GM21528 (cell line): ENCODE results near the gene SLCO1B3.
"Not testable (repeated sequence)": the region's sequence is repeated elsewhere in the genome, so short reads cannot be mapped to it uniquely, and the experiment has no call there.

ENCODE experiments used
- ATAC-seq: cut with Tn5 transposase; IDR thresholded peaks from one replicate; pipeline ENCODE4 v1.9.1; 2021; ENCODE audit warnings: mild to moderate bottlenecking, moderate library complexity; ENCODE audit not compliant: unreplicated experiment, low FRiP score

The SLCO1B3 gene

GRCh38 chr12:20810487-20810886, at the start of gene SLCO1B3:
Gene SLCO1B3, plus strand, starts transcription at chr12:20810705. Its CDS starts 5,034 bp downstream, at chr12:20815739.
- no peak for ATAC-seq

- no peak for ATAC-seq
These were observed 33.1 kb upstream of the SLCO1B3 start for GRCh38 chr12:20777420-20777819.

- no peak for ATAC-seq
These were observed 31.5 kb upstream of the SLCO1B3 start for GRCh38 chr12:20778969-20779368.

- not testable (repeated sequence) for ATAC-seq
These were observed 30.5 kb upstream of the SLCO1B3 start for GRCh38 chr12:20779971-20780370.

GRCh38 chr12:20783796-20784357, 26.6 kb upstream of the SLCO1B3 start:
- not testable (repeated sequence) for ATAC-seq

- ATAC-seq: no peak
These were observed 17.5 kb upstream of the SLCO1B3 start for GRCh38 chr12:20792971-20793370.

- no peak for ATAC-seq
These were observed 12.0 kb upstream of the SLCO1B3 start for GRCh38 chr12:20798554-20798953.

GRCh38 chr12:20800160-20800559, 10.3 kb upstream of the SLCO1B3 start:
- no peak for ATAC-seq

- ATAC-seq: no peak
These were observed 9.5 kb upstream of the SLCO1B3 start for GRCh38 chr12:20801035-20801434.

GRCh38 chr12:20805921-20806320, 4.6 kb upstream of the SLCO1B3 start:
- ATAC-seq: no peak

GRCh38 chr12:20807192-20808080, 3.1 kb upstream of the SLCO1B3 start:
- ATAC-seq: no peak

GRCh38 chr12:20808521-20808920, 2.0 kb upstream of the SLCO1B3 start:
- ATAC-seq: no peak

GRCh38 chr12:20815574-20815973, 5.1 kb downstream of the SLCO1B3 start:
- no peak for ATAC-seq

- ATAC-seq: no peak
These were observed 11.9 kb downstream of the SLCO1B3 start for GRCh38 chr12:20822415-20822814.

GRCh38 chr12:20822925-20823324, 12.4 kb downstream of the SLCO1B3 start:
- no peak for ATAC-seq

GRCh38 chr12:20829919-20830318, 19.4 kb downstream of the SLCO1B3 start:
- no peak for ATAC-seq

- no peak for ATAC-seq
These were observed 20.0 kb downstream of the SLCO1B3 start for GRCh38 chr12:20830456-20830855.

- ATAC-seq: no peak
These were observed 22.4 kb downstream of the SLCO1B3 start for GRCh38 chr12:20832911-20833310.

- no peak for ATAC-seq
These were observed 42.1 kb downstream of the SLCO1B3 start for GRCh38 chr12:20852649-20853048.

GRCh38 chr12:20863056-20863455, 52.6 kb downstream of the SLCO1B3 start:
- no peak for ATAC-seq

- no peak for ATAC-seq
These were observed 55.4 kb downstream of the SLCO1B3 start for GRCh38 chr12:20865873-20866272.

GRCh38 chr12:20868277-20868676, 57.8 kb downstream of the SLCO1B3 start:
- no peak for ATAC-seq
